Smooth muscle cell (in vitro differentiated cells): ENCODE results near the gene RNFT2. TPM values are rescaled to one million over a fixed set of nuclear protein-coding genes. Genes with fewer than 3 reads are reported as not detected.

Source experiments
- DNase-seq: peaks from one replicate; lab custom pipeline; 2025; ENCODE audit not compliant: unreplicated experiment; lab: John Stamatoyannopoulos, UW
- H2AFZ ChIP-seq: fragments of 200-600 bp; sonication (generic); 2 replicates; pipeline ENCODE4 v1.6.0; 2016; ENCODE audit warnings: antibody characterized with exemption, low read depth, mild to moderate bottlenecking
- H3F3A ChIP-seq: fragments of 200-600 bp; sonication (generic); 2 replicates; pipeline ENCODE4 v1.6.0; 2017; ENCODE audit warnings: antibody characterized with exemption, low read depth
- H3K27ac ChIP-seq: fragments of 200-600 bp; sonication (generic); 2 replicates; pipeline ENCODE4 v1.5.1; 2016; ENCODE audit warnings: low read depth, mild to moderate bottlenecking
- H3K27me3 ChIP-seq: fragments of 200-600 bp; sonication (generic); 2 replicates; pipeline ENCODE4 v1.6.1; 2016; ENCODE audit warnings: low read depth, mild to moderate bottlenecking
- H3K36me3 ChIP-seq: fragments of 200-600 bp; sonication (generic); 2 replicates; pipeline ENCODE4 v1.5.1; 2016; ENCODE audit warnings: low read depth
- H3K4me1 ChIP-seq: fragments of 200-600 bp; sonication (generic); 2 replicates; pipeline ENCODE4 v1.5.1; 2016; ENCODE audit warnings: low read depth
- H3K4me2 ChIP-seq: fragments of 200-600 bp; sonication (generic); 2 replicates; pipeline ENCODE4 v1.6.0; 2016; ENCODE audit warnings: mild to moderate bottlenecking
- H3K4me3 ChIP-seq: fragments of 200-600 bp; sonication (generic); 2 replicates; pipeline ENCODE4 v1.5.1; 2016; ENCODE audit warnings: mild to moderate bottlenecking
- H3K79me2 ChIP-seq: fragments of 200-600 bp; sonication (generic); 2 replicates; pipeline ENCODE4 v1.6.0; 2016; ENCODE audit warnings: low read depth, mild to moderate bottlenecking
- H3K9ac ChIP-seq: fragments of 200-600 bp; sonication (generic); 2 replicates; pipeline ENCODE4 v1.6.0; 2016; ENCODE audit warnings: low read depth
- H3K9me3 ChIP-seq: fragments of 200-600 bp; sonication (generic); replicated peaks from 2 replicates; pipeline ENCODE4 v1.5.1; 2016; ENCODE audit warnings: low read depth
- H4K20me1 ChIP-seq: fragments of 200-600 bp; sonication (generic); 2 replicates; pipeline ENCODE4 v1.6.0; 2016; ENCODE audit warnings: low read depth
- CTCF ChIP-seq: fragments of 200-600 bp; sonication (generic); IDR thresholded peaks from 2 replicates; pipeline ENCODE4 v1.5.1; 2017; ENCODE audit warnings: borderline replicate concordance, mild to moderate bottlenecking, antibody characterized with exemption; ENCODE audit not compliant: insufficient read depth, poor library complexity, severe bottlenecking
- WGBS: methylation state at CpG from one replicate; pipeline ENCODE4 v1.1.7; 2016; ENCODE audit warnings: low lambda C conversion rate; 5-methylcytosine and 5-hydroxymethylcytosine counted together
- polyA plus RNA-seq: library from polyadenylated mRNA; unstranded; fragments of >200 nt; fragmentation: Nextera tagmentation; extraction: Ambion mirVana; gene quantifications from 2 replicates; pipeline ENCODE4 v1.2.1, GENCODE V29; 2016
- total RNA-seq: library from RNA; depleted of rRNA; stranded (reverse); fragments of >200 nt; gene quantifications from 2 replicates; pipeline ENCODE4 v1.2.3, GENCODE V29; 2014

Gene RNFT2
- total and polyA plus RNA-seq, 2 experiments from 2014 or later: 2.0 to 2.4 TPM

DNA sequence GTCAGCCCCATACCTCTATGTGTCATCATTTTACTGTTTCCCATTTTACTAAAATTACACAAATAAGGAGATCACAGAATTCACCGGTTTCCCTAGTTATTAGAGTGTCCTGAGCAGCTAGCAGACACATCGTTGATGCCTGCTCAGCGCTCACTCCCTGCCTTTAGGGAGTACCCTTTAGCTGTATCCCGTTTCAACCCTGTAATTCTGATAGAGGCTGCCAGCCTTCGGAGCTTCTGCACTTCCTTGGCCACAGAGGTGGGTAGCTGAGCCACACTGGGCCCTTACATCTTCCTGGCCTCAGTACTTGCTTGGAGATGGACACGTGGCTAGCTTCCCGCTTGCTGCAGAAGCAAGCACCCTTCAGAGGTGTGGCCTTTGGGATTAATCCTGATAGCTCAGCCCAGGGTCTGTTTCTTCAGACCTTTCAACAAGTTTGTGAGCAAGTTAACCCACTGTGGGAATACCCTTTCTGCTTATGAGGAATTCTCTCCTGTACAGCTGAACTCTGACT lies 158.4 kb downstream of the RNFT2 start:
- Histone ChIP-seq H3K27me3 (peaks cover 20% of the 10 kb centered on the region), H3K4me3 (no peak overlapping the region), H3K79me2 (no peaks in the 10 kb centered on the region), H2AFZ (no peak overlapping the region), H4K20me1 (no peaks in the 10 kb centered on the region), H3K27ac (no peak overlapping the region), H3F3A (no peaks in the 10 kb centered on the region), H3K4me1 (no peaks in the 10 kb centered on the region), H3K4me2 (no peak overlapping the region), H3K9me3 (no peaks in the 10 kb centered on the region), H3K9ac (no peak overlapping the region), H3K36me3 (no peaks in the 10 kb centered on the region)
- TF ChIP-seq CTCF: no peak
- 78% methylated on average over 7 of the region's 7 CpGs for WGBS
- DNase-seq: no peak

- Histone ChIP-seq H3K9ac (no peak overlapping the region), H3K27ac (no peak overlapping the region), H3K79me2 (no peaks in the 10 kb centered on the region), H3K9me3 (no peaks in the 10 kb centered on the region), H3K36me3 (no peaks in the 10 kb centered on the region), H4K20me1 (no peaks in the 10 kb centered on the region), H3F3A (no peaks in the 10 kb centered on the region), H3K4me2 (no peak overlapping the region), H3K27me3 (peaks cover 20% of the 10 kb centered on the region), H3K4me1 (no peaks in the 10 kb centered on the region), H3K4me3 (no peak overlapping the region), H2AFZ (no peak overlapping the region)
- WGBS: 87% methylated on average over 4 of the region's 4 CpGs
- TF ChIP-seq CTCF: no peak
- no peak for DNase-seq
These were observed 159.4 kb downstream of the RNFT2 start for GRCh38 chr12:116897476-116897875.

GRCh38 chr12:116898669-116899068 lies 160.6 kb downstream of the RNFT2 start:
- DNase-seq: no peak
- H3K9ac ChIP-seq: no peak overlapping the region
- H3K79me2 ChIP-seq: no peaks in the 10 kb centered on the region
- H3K36me3 ChIP-seq: no peaks in the 10 kb centered on the region
- peaks cover 20% of the 10 kb centered on the region for H3K27me3 ChIP-seq
- no peaks in the 10 kb centered on the region for H3K9me3 ChIP-seq
- no peak overlapping the region for H3K4me3 ChIP-seq
- H4K20me1 ChIP-seq: no peaks in the 10 kb centered on the region
- no peak overlapping the region for H3K4me2 ChIP-seq
- TF ChIP-seq CTCF: no peak
- 72% methylated on average over 3 of the region's 3 CpGs for WGBS
- no peaks in the 10 kb centered on the region for H3F3A ChIP-seq
- no peak overlapping the region for H3K27ac ChIP-seq
- no peaks in the 10 kb centered on the region for H3K4me1 ChIP-seq
- H2AFZ ChIP-seq: no peak overlapping the region

GRCh38 chr12:116901612-116902011 lies 163.5 kb downstream of the RNFT2 start:
- Histone ChIP-seq H3K9me3 (no peaks in the 10 kb centered on the region), H3F3A (no peaks in the 10 kb centered on the region), H3K9ac (no peak overlapping the region), H3K79me2 (no peaks in the 10 kb centered on the region), H3K4me2 (no peak overlapping the region), H4K20me1 (no peaks in the 10 kb centered on the region), H2AFZ (no peak overlapping the region), H3K27me3 (peaks cover 20% of the 10 kb centered on the region), H3K4me3 (no peak overlapping the region), H3K36me3 (no peaks in the 10 kb centered on the region), H3K27ac (no peak overlapping the region), H3K4me1 (no peaks in the 10 kb centered on the region)
- no peak for DNase-seq
- TF ChIP-seq CTCF: no peak
- 81% methylated on average over 2 of the region's 2 CpGs for WGBS
